Adipocyte (in vitro differentiated cells): ENCODE results near the gene PA2G4.

Source experiments
- DNase-seq: peaks from one replicate; pipeline ENCODE4 v3.0.0-alpha.2; 2015; ENCODE audit warnings: low read depth
- H3K27me3 ChIP-seq: replicated peaks from 2 replicates; pipeline ENCODE4 v1.7.0; 2013; ENCODE audit warnings: mild to moderate bottlenecking, low read length, moderate library complexity; ENCODE audit not compliant: control insufficient read depth, insufficient read depth
- H3K36me3 ChIP-seq: 2 replicates; pipeline ENCODE4 v1.7.0; 2013; ENCODE audit warnings: low read length, mild to moderate bottlenecking, moderate library complexity; ENCODE audit not compliant: control insufficient read depth, insufficient read depth, severe bottlenecking
- H3K4me1 ChIP-seq: 2 replicates; pipeline ENCODE4 v1.7.0; 2013; ENCODE audit warnings: mild to moderate bottlenecking, low read length, moderate library complexity; ENCODE audit not compliant: control insufficient read depth, insufficient read depth
- H3K4me3 ChIP-seq: 2 replicates; pipeline ENCODE4 v1.7.0; 2013; ENCODE audit warnings: mild to moderate bottlenecking, low read length, moderate library complexity
- H3K9ac ChIP-seq: 2 replicates; pipeline ENCODE4 v1.7.0; 2013; ENCODE audit warnings: mild to moderate bottlenecking, low read length, moderate library complexity
- H3K9me3 ChIP-seq: 2 replicates; pipeline ENCODE4 v1.7.0; 2013; ENCODE audit warnings: mild to moderate bottlenecking, low read length, moderate library complexity; ENCODE audit not compliant: control insufficient read depth

PA2G4 gene

DNA sequence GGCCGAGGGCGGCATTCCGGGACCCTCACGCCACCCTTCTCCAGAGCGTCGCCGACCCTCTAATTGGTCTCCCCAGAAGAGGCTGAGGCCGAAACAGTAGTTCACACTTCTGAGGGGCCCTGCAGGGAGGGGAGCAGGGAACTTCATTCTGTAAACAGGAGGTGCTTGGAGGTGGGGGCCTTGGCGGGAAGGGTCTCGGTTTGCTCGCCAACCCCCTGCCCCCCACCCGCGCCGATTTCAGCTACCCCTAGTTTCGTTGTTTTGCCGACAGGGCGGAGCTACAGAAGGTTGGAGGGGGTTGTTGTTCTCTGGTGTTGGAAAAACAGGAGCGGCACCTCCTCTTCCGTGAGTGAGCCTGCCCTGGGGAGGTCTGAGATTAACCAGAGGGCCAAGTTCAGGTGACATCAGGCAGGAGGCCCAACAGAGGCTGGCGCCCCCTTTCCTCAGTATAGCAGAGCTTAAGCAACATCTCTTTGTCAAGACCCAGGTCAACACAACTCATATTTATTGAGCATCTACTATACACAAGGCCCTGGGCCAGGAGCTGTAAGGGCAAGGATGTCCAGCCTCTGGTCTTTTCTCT, 23.7 kb upstream of the PA2G4 start:
- no peak for DNase-seq
- H3K4me1 ChIP-seq: peaks cover 16% of the 10 kb centered on the region
- H3K27me3 ChIP-seq: peaks cover 25% of the 10 kb centered on the region
- no peaks in the 10 kb centered on the region for H3K36me3 ChIP-seq
- peak overlapping the region; percentile 84 for H3K4me3 ChIP-seq
- H3K9me3 ChIP-seq: no peaks in the 10 kb centered on the region
- H3K9ac ChIP-seq: no peak overlapping the region

DNA sequence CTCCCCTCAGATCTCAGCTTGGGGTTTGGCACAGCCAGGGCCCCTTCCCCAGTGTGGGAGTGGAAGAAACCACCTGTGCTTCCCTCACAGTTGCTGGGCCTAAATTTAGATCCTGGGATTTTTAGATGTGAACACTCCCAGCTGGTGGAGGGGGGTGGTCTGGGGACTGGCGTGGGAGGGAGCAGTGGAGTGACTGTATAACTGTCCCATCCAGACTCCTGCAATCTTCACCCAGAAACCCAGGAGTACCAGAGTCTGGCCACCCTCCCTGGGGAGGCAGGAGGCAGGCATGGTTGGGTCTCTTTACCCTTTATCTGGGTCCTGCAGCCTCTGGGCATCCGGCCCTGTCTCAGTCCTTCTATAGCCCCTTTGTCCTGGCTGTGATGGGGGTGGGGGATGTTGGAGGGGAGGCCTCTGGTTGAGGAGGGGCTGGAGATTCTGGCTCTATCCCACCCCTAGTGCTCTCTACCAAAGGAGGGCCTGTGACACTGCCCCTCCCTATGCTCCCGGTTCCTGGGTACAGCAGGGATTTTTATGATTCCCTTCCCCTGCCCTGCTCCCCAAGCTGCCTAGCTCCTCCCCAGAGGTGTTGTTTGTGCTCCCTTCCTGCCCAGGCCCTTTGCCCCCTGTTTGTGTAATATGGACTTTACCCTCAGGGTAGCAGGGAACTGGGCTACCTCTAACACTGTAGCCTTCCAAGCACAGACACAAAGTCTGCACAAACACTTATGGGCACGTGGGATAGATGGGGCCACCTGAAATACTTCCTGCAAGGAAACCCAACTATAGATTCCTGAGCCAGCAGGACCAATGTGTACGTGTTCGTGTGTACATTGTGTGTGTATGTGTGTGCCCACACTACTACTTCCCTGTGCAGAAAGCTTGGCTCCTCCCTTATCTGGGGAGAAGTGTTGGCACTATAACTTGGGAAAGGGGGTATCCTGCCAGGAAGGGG, 22.7 kb upstream of the PA2G4 start:
- no peaks in the 10 kb centered on the region for H3K36me3 ChIP-seq
- no peak for DNase-seq
- no peak overlapping the region for H3K9ac ChIP-seq
- H3K27me3 ChIP-seq: peaks cover 25% of the 10 kb centered on the region
- H3K4me1 ChIP-seq: peaks cover 16% of the 10 kb centered on the region
- no peaks in the 10 kb centered on the region for H3K9me3 ChIP-seq
- H3K4me3 ChIP-seq: no peak overlapping the region

DNA sequence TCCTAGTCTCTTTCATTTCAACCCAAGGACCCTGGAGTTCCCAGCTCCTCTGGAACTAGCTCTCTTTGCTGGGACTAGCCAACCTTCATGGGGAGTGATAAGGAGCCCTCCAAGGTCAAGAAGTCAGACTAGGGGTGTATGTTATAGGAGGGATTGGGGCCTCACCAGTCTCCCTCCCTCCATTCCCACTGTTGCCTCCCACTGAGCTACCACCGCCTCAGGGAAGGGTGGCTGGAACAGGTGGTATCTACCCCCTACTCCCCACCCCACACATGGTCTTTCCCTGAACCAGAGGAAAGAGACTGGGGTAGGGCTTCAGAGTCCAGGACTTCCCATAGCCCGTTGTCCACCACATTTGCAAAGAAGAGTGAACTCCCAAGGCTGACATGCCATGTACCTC, 22.0 kb upstream of the PA2G4 start:
- no peaks in the 10 kb centered on the region for H3K36me3 ChIP-seq
- H3K9ac ChIP-seq: no peak overlapping the region
- H3K27me3 ChIP-seq: peaks cover 25% of the 10 kb centered on the region
- no peak overlapping the region for H3K4me3 ChIP-seq
- no peaks in the 10 kb centered on the region for H3K9me3 ChIP-seq
- H3K4me1 ChIP-seq: peaks cover 16% of the 10 kb centered on the region
- DNase-seq: no peak

DNA sequence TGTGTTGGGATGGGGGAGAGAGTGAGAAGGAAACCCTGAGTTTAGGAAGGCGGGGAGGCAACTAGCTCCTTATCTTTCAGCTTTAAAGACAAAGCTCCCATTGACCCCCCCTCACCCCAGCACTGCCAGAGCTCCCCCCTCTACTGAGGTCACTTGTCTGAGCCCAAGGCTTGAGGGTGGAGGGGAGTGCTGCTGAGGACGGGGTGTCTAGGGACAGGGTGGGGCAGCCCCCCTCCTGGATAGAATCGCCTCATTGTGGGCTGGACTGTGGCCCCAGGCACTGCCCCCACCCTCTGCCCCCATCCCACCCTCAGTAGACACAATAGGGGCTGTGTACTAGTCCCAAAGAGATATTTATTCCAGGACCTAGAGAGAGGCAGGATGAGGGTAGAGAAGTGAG, 21.4 kb upstream of the PA2G4 start:
- no peak overlapping the region for H3K4me3 ChIP-seq
- DNase-seq: no peak
- no peaks in the 10 kb centered on the region for H3K36me3 ChIP-seq
- no peaks in the 10 kb centered on the region for H3K9me3 ChIP-seq
- no peak overlapping the region for H3K9ac ChIP-seq
- peaks cover 16% of the 10 kb centered on the region for H3K4me1 ChIP-seq
- H3K27me3 ChIP-seq: peaks cover 25% of the 10 kb centered on the region

DNA sequence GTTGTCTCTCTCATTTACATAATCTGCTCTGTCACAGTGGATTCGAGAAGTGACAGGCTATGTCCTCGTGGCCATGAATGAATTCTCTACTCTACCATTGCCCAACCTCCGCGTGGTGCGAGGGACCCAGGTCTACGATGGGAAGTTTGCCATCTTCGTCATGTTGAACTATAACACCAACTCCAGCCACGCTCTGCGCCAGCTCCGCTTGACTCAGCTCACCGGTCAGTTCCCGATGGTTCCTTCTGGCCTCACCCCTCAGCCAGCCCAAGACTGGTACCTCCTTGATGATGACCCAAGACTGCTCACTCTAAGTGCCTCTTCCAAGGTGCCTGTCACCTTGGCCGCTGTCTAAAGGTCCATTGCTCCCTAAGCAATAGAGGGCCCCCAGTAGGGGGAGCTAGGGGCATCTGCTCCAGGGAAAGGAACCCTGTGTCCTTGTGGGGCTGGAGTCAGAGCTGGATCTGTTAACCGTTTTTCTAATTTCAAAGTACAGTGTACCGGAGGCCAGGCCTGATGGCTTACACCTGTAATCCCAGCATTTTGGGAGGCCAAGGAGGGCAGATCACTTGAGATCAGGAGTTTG, 19.3 kb upstream of the PA2G4 start:
- Histone ChIP-seq H3K9me3 (no peaks in the 10 kb centered on the region), H3K36me3 (no peaks in the 10 kb centered on the region), H3K4me3 (no peak overlapping the region), H3K4me1 (peaks cover 4% of the 10 kb centered on the region), H3K27me3 (peaks cover 25% of the 10 kb centered on the region), H3K9ac (no peak overlapping the region)
- no peak for DNase-seq

DNA sequence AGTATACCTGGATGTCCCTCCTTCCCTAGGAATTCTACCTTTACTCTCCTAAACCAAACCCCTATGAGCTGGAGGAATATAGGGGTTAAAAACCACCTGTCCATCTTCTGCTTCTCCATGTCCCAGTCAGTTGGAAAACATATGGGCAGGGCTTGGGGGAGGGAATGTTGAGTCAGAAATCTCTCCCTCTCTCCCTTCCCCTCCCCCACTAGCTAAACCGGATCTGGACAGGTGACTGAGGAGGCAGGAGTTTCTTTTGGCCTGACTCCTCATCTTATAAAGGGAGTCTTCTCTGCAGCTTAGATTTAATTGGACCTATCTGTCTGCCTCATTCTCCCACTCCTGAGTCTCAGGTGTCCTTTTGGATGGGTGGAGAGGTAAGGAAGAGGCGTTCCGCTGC, 18.3 kb upstream of the PA2G4 start:
- peaks cover 20% of the 10 kb centered on the region for H3K27me3 ChIP-seq
- DNase-seq: no peak

DNA sequence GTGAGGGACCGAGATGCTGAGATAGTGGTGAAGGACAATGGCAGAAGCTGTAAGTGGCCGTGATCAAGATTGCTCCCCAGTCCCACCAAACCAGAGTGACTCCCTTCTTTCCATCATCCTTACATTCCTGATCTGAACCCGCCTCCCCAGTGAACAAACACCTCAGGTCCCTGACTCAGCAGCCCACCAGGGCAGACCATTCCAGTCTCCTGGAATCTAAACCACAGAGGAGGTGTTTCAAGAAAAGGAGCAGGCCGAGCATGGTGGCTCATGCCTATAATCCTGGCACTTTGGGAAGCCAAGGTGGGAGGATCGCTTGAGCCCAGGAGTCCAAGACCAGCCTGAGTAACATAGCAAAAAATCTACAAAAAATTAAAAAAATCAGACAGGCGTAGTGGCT, 17.8 kb upstream of the PA2G4 start:
- no peaks in the 10 kb centered on the region for H3K4me1 ChIP-seq
- no peak for DNase-seq
- peaks cover 18% of the 10 kb centered on the region for H3K27me3 ChIP-seq

More for the DNA sequence above, 18.3 kb upstream of the PA2G4 start:
- Histone ChIP-seq H3K4me3 (no peak overlapping the region), H3K9ac (no peak overlapping the region), H3K36me3 (no peaks in the 10 kb centered on the region), H3K4me1 (no peaks in the 10 kb centered on the region), H3K9me3 (no peaks in the 10 kb centered on the region)

DNA sequence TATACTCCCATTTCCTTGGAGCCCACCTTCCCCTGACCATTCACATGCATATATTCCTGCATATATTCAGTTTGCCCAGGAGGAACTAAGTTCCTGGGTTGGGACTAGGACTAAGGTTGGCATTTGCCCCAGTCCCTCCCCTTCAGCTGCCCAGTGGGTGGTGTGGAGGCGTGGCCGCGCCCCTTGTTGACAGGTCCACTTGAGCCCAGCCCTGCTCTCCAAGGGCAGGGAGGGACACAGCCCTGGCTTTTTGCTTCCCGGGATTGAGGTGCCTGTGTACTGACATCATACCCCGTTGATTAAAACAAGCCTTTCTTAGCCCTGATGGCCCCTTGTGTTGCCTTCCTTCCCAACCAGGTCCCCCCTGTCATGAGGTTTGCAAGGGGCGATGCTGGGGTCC, 17.1 kb upstream of the PA2G4 start:
- Histone ChIP-seq H3K4me3 (no peak overlapping the region), H3K9ac (no peak overlapping the region), H3K9me3 (no peaks in the 10 kb centered on the region), H3K4me1 (no peaks in the 10 kb centered on the region), H3K27me3 (peaks cover 13% of the 10 kb centered on the region), H3K36me3 (no peaks in the 10 kb centered on the region)
- DNase-seq: no peak

More for the DNA sequence above, 17.8 kb upstream of the PA2G4 start:
- H3K36me3 ChIP-seq: no peaks in the 10 kb centered on the region
- H3K4me3 ChIP-seq: no peak overlapping the region
- no peak overlapping the region for H3K9ac ChIP-seq
- no peaks in the 10 kb centered on the region for H3K9me3 ChIP-seq

DNA sequence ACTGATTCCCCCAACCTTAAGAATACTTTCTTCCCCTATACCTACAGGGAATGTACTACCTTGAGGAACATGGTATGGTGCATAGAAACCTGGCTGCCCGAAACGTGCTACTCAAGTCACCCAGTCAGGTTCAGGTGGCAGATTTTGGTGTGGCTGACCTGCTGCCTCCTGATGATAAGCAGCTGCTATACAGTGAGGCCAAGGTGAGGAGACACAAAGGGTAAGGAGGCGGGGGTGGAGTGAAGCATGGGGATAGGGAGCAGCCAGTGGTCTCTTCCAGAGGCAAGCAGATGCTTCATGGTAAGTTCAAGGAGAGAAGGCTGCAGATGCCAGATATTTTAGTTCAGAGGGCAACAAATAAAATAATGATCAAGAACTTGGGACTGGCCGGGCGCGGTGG, 6.6 kb upstream of the PA2G4 start:
- Histone ChIP-seq H3K4me1 (no peaks in the 10 kb centered on the region), H3K36me3 (no peaks in the 10 kb centered on the region), H3K27me3 (peaks cover 44% of the 10 kb centered on the region), H3K9me3 (peaks cover 6% of the 10 kb centered on the region), H3K9ac (no peak overlapping the region), H3K4me3 (no peak overlapping the region)
- no peak for DNase-seq

DNA sequence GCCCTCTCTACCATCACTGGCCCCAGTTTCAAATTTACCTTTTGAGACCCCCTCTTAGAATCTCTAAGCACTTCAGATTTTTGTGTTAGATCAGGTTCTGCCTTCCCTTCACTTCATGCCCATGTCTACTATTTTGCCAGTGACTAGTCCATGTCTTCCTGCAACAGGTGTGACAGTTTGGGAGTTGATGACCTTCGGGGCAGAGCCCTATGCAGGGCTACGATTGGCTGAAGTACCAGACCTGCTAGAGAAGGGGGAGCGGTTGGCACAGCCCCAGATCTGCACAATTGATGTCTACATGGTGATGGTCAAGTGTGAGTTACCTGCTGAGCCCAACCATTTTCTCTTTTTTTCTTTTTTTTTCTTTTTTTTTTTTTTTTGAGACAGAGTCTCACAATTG, 5.8 kb upstream of the PA2G4 start:
- no peak for DNase-seq
- peaks cover 35% of the 10 kb centered on the region for H3K27me3 ChIP-seq
- H3K4me1 ChIP-seq: peaks cover 5% of the 10 kb centered on the region
- no peaks in the 10 kb centered on the region for H3K36me3 ChIP-seq
- H3K9ac ChIP-seq: no peak overlapping the region
- H3K9me3 ChIP-seq: no peaks in the 10 kb centered on the region
- H3K4me3 ChIP-seq: no peak overlapping the region

DNA sequence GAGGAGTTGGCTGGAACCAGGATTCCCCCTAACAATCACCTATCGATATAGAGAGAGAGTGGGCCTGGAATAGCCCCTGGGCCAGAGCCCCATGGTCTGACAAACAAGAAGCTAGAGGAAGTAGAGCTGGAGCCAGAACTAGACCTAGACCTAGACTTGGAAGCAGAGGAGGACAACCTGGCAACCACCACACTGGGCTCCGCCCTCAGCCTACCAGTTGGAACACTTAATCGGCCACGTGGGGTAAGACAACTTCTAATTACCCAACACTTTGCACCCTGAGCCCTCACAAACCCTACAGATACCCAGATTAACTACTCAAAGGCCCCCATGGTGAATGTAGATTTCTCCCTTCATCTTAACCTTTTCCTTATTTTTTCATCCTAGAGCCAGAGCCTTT, 4.6 kb upstream of the PA2G4 start:
- no peak overlapping the region for H3K4me3 ChIP-seq
- peaks cover 29% of the 10 kb centered on the region for H3K27me3 ChIP-seq
- no peaks in the 10 kb centered on the region for H3K9me3 ChIP-seq
- H3K4me1 ChIP-seq: peaks cover 7% of the 10 kb centered on the region
- DNase-seq: no peak
- no peak overlapping the region for H3K9ac ChIP-seq
- no peaks in the 10 kb centered on the region for H3K36me3 ChIP-seq
